Kidney (tissue), 14 donors: ENCODE measurements around the gene EHHADH. TPM values are rescaled to one million over a fixed set of nuclear protein-coding genes. Genes with fewer than 3 reads are reported as not detected.

ENCODE experiments used
- DNase-seq, 5 donors: peaks; one replicate each; pipeline ENCODE4 v3.0.0-alpha.2; 2013 to 2020
- FAIRE-seq: peaks from 2 replicates; lab custom pipeline; 2012; peaks lifted over from hg19 to GRCh38; lab: Jason Lieb, UNC
- H3K27ac ChIP-seq, 2 donors: one replicate each; pipeline ENCODE4 v1.7.0; 2013; ENCODE audit warnings: low read depth in 2 of 2, low read length in 2 of 2, inconsistent platforms in 1 of 2
- H3K27me3 ChIP-seq: one replicate; pipeline ENCODE4 v1.7.1; 2013; ENCODE audit warnings: low read length, inconsistent platforms; ENCODE audit not compliant: control insufficient read depth, insufficient read depth
- H3K36me3 ChIP-seq, 3 donors: one replicate each; pipeline versions ENCODE4 v1.7.0 to v1.7.1; 2013; ENCODE audit warnings: low read length in 3 of 3, control low read depth in 1 of 3, inconsistent platforms in 1 of 3; ENCODE audit not compliant: insufficient read depth in 3 of 3, control insufficient read depth in 2 of 3
- H3K4me1 ChIP-seq, 3 donors: one replicate each; pipeline versions ENCODE4 v1.7.0 to v1.7.1; 2013; ENCODE audit warnings: low read length in 3 of 3, inconsistent platforms in 1 of 3, low read depth in 1 of 3; ENCODE audit not compliant: control insufficient read depth in 2 of 3, insufficient read depth in 2 of 3
- H3K4me3 ChIP-seq, 3 donors: one replicate each; pipeline versions ENCODE4 v1.7.0 to v1.8.1; 2013; ENCODE audit warnings: low read length in 3 of 3, control low read depth in 1 of 3, inconsistent platforms in 1 of 3
- H3K9ac ChIP-seq, 3 donors: one replicate each; pipeline versions ENCODE4 v1.7.0 to v1.7.1; 2013; ENCODE audit warnings: low read length in 3 of 3, control low read depth in 1 of 3, inconsistent platforms in 1 of 3
- H3K9me3 ChIP-seq, 3 donors: one replicate each; pipeline versions ENCODE4 v1.7.0 to v1.7.1; 2013; ENCODE audit warnings: low read length in 3 of 3, control low read depth in 1 of 3, inconsistent platforms in 1 of 3; ENCODE audit not compliant: control insufficient read depth in 2 of 3, insufficient read depth in 1 of 3
- CTCF ChIP-seq: IDR thresholded peaks from 3 replicates; pipeline ENCODE4 v1.5.1; 2012; ENCODE audit warnings: mild to moderate bottlenecking, moderate library complexity, borderline replicate concordance; ENCODE audit not compliant: insufficient read depth; ENCODE audit errors: extremely low read depth
- intact Hi-C: fragments of 100-400 bp; cut with DNase I; formaldehyde crosslinking; loops from one replicate; pipeline ENCODE4 v1.11.1; 2022
- polyA plus RNA-seq: library from polyadenylated mRNA; stranded (reverse); fragments of 350-450 nt; fragmentation: Illumina TruSeq; extraction: RNeasy Lipid Tissue Mini Kit (QIAGEN cat#74804); gene quantifications from one replicate; pipeline ENCODE4 v1.2.3, GENCODE V29; 2014; ENCODE audit warnings: low read depth, low replicate concordance; ENCODE audit not compliant: insufficient read depth
- total RNA-seq: library from RNA; stranded (reverse); fragmentation: NEBNext Ultra II Directional; extraction: Animal tissue kit (Norgen Biotek cat#: 25700); gene quantifications from one replicate; pipeline ENCODE4 v1.2.1, GENCODE V29; 2021
- donor health status: control.
- donor health status: control.
- donor health status: control.
- donor health status: control.
- donor health status: control.
- donor health status: DM: yes; HTN: yes; CAD: no.
- donor health status: Normal renal cell carcinoma (clear cell type).

The EHHADH gene
- total and polyA plus RNA-seq, 2 donors from 2014 or later: 27.9 to 60.9 TPM

GRCh38 chr3:185264849-185265553, 11.2 kb upstream of the EHHADH start:
- Histone ChIP-seq H3K27me3 (no peaks in the 10 kb centered on the region), H3K4me3 (no peak overlapping the region), H3K27ac (no peak overlapping the region), H3K36me3 (no peaks in the 10 kb centered on the region), H3K9ac (no peak overlapping the region), H3K9me3 (no peaks in the 10 kb centered on the region), H3K4me1 (peaks cover 0 to under 1% (median 0%) of the 10 kb centered on the region in 3 donors)
- no peak for TF ChIP-seq CTCF
- DNase-seq (no peak), FAIRE-seq (no peak)
- intact Hi-C loops: no loop called here

GRCh38 chr3:185263423-185263822, 9.6 kb upstream of the EHHADH start:
- no peaks in the 10 kb centered on the region for H3K36me3 ChIP-seq
- intact Hi-C loops: no loop called here
- no peak for FAIRE-seq
- no peak overlapping the region for H3K9ac ChIP-seq
- TF ChIP-seq CTCF: no peak
- H3K27me3 ChIP-seq: no peaks in the 10 kb centered on the region
- no peak overlapping the region for H3K4me3 ChIP-seq
- no peak overlapping the region for H3K27ac ChIP-seq
- no peak for DNase-seq
- no peaks in the 10 kb centered on the region for H3K9me3 ChIP-seq
- H3K4me1 ChIP-seq: no peaks in the 10 kb centered on the region

- Histone ChIP-seq H3K36me3 (no peaks in the 10 kb centered on the region), H3K4me1 (peaks cover 0 to 3% (median 0%) of the 10 kb centered on the region in 3 donors), H3K9me3 (no peaks in the 10 kb centered on the region), H3K9ac (no peak overlapping the region), H3K4me3 (no peak overlapping the region), H3K27me3 (no peaks in the 10 kb centered on the region), H3K27ac (no peak overlapping the region)
- DNase-seq (no peak), FAIRE-seq (no peak)
- TF ChIP-seq CTCF: no peak
- intact Hi-C loops: no loop called here
Measured at GRCh38 chr3:185257334-185257733, 3.5 kb upstream of the EHHADH start.
